ENCODE results near the gene ZNF613.
"Not testable (repeated sequence)": the region's sequence is repeated elsewhere in the genome, so short reads cannot be mapped to it uniquely, and the experiment has no call there.

The ZNF613 gene

DNA sequence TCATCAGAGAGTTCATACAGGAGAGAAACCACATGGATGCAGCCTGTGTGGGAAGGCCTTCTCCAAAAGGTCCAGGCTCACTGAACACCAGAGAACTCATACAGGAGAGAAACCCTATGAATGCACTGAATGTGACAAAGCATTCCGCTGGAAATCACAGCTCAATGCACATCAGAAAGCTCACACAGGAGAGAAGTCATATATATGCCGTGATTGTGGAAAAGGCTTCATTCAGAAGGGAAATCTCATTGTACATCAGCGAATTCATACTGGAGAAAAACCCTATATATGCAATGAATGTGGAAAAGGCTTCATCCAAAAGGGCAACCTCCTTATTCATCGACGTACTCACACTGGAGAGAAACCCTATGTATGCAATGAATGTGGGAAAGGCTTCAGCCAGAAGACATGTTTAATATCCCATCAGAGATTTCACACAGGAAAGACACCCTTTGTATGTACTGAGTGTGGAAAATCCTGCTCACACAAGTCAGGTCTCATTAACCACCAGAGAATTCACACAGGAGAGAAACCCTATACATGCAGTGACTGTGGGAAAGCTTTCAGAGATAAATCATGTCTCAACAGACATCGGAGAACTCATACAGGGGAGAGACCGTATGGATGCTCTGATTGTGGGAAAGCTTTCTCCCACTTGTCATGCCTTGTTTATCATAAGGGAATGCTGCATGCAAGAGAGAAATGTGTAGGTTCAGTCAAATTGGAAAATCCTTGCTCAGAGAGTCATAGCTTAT is 17.7 kb downstream of the ZNF613 start:
- DNase-seq = no peak

DNA sequence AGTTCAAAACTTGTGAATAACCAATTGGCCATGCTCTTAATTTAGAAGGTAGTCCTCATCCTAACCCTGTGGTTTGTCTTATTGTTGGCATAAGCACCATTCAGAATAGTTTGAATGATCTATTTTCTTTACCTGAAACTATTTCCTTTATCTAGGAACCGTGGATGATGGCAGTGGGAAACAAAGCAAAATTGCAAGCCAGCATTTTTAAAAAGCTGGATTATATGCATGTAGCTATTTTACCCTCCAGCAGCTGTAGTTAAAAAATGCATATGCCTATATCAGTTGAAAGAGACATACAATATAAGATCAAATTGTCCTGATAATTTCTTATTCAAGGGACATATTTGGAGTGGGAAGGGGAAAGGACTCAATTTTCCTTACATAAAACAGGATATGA is 19.3 kb downstream of the ZNF613 start:
- DNase-seq = no peak

GRCh38 chr19:51948975-51949374 is 21.7 kb downstream of the ZNF613 start:
- DNase-seq = no peak

- DNase-seq = not testable (repeated sequence)
Measured at GRCh38 chr19:51957846-51958245, 30.6 kb downstream of the ZNF613 start.

- no peak for DNase-seq
Measured at GRCh38 chr19:51959791-51960190, 32.5 kb downstream of the ZNF613 start.

- DNase-seq = not testable (repeated sequence)
Measured at GRCh38 chr19:51960621-51961233, 33.5 kb downstream of the ZNF613 start.

GRCh38 chr19:51965583-51965982 is 38.3 kb downstream of the ZNF613 start:
- no peak for DNase-seq

DNA sequence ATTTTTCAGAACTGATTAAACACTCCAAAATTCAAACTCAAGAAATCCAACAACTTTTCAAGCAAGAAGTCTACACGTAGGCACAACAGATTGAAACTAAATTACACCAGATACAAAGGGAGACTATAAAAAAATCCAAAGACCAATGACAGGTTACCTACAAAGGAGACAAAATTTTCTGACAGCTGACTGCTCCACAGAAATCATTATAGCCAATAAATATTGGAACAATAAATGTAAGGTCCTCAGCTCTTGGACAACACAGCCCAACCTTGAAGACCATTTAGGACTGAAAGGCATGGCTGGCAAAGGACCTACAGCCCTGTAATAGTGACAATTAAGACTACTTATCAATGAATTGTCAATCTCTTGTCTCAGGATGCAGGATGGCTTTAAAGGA is 43.4 kb downstream of the ZNF613 start:
- DNase-seq = no peak

DNA sequence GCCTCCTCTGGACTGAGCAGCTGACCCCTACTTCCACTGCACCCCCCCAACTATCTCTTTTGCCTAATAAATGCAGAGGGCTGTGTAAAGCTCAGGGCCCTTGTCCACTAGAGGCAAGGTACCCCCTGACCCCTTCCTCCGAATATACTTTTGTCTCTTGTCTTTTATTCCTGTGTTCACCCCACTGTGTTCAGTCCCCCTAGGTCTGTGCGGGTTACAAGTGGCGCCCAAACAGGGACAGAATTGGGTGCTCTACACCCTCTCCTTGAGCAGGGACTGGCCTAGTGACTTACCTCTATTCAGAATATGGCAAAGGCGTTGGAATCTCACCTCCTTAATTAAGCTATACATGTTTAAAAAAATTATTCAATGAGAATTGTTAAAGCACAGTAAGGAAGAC is 44.4 kb downstream of the ZNF613 start:
- no peak for DNase-seq

DNA sequence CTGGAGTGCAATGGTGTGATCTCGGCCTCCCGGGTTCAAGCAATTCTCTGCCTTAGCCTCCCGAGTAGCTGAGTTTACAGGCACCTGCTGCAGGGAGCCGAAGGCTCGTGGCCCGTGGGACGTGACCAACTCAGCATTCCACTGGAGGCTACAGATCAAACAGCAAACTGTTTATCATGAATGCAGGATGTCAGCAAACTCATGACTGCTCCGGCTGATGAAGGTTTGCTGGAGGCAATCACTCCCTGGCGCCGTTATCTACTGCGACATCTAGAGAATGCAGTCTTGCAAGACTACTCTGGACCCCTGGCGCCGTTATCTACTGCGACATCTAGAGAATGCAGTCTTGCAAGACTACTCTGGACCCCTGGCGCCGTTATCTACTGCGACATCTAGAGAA is 48.5 kb downstream of the ZNF613 start:
- not testable (repeated sequence) for DNase-seq

DNA sequence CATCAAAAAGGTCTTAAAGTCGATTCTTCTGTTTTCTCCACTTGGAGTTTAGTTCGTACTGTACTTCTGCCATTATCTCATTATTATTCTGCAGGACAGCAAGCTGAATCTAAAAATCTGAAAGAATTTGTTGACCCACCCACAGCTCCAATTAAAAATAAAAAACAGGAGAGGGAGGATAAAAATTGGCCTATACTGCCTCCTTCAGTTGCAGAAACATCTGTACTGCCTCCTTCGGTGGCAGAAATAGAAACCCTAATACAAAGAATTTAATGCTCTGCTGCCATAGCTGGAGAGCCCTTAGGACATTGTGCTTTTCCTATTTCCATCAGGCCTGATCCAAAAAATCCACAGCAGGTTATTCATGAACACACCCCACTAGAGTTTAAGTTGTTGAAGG is 49.6 kb downstream of the ZNF613 start:
- DNase-seq = no peak

GRCh38 chr19:51977346-51977745 is 50.1 kb downstream of the ZNF613 start:
- DNase-seq = no peak

DNA sequence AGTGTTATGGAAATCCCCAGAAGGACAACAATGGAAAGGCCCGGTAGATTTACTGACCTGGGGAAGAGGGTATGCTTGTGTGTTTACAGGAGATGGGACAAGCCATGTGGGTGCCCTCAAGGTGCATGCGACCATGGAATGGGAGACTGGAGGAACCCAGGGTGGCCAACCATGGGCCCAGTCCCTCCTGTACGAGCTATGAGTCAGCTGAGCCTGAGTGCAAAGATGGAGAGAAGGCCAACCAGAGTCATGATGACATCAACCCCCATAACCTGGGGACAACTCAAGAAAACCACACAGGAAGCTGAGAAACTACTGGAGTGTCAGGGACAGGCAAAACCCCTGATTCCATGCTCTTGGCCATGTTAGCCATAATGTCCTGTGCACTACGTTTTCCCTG is 51.6 kb downstream of the ZNF613 start:
- DNase-seq = no peak

- DNase-seq = no peak
Measured at GRCh38 chr19:51980116-51980736, 53.0 kb downstream of the ZNF613 start.

DNA sequence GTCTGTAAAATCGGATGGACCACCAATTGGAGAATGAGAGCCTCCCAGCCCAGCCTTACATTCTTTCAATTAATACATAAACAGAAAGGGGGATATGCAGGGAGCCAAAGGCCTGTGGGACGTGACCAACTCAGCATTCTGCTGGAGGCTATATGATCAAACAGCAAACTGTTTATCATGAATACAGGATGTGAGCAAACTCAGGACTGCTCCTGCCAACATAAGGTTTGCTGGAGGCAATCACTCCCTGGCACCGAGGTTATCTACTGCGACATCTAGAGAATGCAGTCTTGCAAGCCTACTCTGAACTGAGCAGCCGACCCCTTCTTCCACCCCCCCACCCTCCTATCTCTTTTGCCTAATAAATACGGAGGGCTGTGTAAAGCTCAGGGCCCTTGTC is 53.7 kb downstream of the ZNF613 start:
- DNase-seq = not testable (repeated sequence)

- DNase-seq = no peak
Measured at GRCh38 chr19:51983361-51983760, 56.1 kb downstream of the ZNF613 start.

- DNase-seq = peak; percentile 90
Measured at GRCh38 chr19:51986309-51987291, 59.3 kb downstream of the ZNF613 start, which contains the start of gene ZNF350. Gene ZNF350, minus strand, starts transcription at chr19:51986840. Its CDS starts 12,480 bp downstream, at chr19:51974360.

DNA sequence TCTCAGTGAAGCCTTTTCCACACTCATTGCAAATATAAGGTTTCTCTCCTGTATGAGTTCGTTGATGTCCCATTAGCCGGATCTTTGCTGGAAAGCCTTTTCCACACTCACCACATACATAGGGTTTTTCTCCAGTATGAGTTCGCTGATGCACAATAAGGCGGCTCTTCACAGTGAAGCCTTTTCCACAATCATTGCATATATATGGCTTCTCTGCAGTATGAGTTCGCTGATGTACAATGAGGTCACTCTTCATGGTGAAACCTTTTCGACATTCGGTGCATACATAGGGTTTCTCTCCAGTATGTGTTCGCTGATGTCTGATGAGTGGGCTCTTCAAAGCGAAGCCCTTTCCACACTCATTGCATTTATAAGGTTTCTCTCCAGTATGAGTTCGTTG is 66.2 kb downstream of the ZNF613 start:
- no peak for DNase-seq

DNA sequence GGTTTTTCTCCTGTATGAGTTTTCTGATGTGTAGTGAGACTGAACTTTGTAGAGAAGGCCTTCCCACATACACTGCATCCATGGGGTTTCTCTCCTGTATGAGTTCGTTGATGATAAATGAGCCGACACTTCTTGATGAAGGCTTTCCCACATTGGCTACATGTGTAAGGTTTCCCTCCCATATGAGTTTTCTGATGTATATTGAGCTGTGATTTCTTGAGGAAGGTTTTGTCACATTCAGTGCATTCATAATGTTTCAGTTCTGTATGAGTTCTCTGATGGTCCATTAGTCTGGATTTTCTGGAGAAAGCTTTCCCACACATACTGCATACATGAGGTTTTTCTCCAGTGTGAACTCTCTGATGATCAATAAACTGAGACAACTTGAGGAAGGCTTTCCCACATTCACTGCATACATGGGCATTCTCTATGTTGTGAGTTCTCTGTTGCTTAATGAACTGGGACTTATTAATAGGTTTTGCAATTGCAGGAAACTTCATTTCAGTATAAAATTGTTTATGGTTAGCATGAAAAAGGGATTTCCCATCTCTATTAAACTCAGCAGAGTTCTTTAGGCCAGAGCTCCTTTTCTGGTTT is 66.9 kb downstream of the ZNF613 start:
- DNase-seq = no peak

All from effector CD4-positive, alpha-beta T cell (primary cell).